ENCODE results near the gene QRSL1.
"Not testable (repeated sequence)": the region's sequence is repeated elsewhere in the genome, so short reads cannot be mapped to it uniquely, and the experiment has no call there.

The QRSL1 gene

GRCh38 chr6:106688177-106688951, 59.0 kb downstream of the QRSL1 start:
- no peak for DNase-seq

- DNase-seq: no peak
Observed at GRCh38 chr6:106692112-106692818, 62.9 kb downstream of the QRSL1 start.

- no peak for DNase-seq
Observed at GRCh38 chr6:106692819-106693208, 63.4 kb downstream of the QRSL1 start.

- DNase-seq: no peak
Observed at GRCh38 chr6:106693418-106693817, 64.0 kb downstream of the QRSL1 start.

- DNase-seq: no peak
Observed at GRCh38 chr6:106694343-106694742, 65.0 kb downstream of the QRSL1 start.

- DNase-seq: no peak
Observed at GRCh38 chr6:106700581-106700980, 71.2 kb downstream of the QRSL1 start.

- DNase-seq: not testable (repeated sequence)
Observed at GRCh38 chr6:106701201-106701600, 71.8 kb downstream of the QRSL1 start.

GRCh38 chr6:106702046-106702445, 72.7 kb downstream of the QRSL1 start:
- no peak for DNase-seq

GRCh38 chr6:106702451-106703110, 73.2 kb downstream of the QRSL1 start:
- DNase-seq: no peak

- no peak for DNase-seq
Observed at GRCh38 chr6:106704327-106704726, 74.9 kb downstream of the QRSL1 start.

- DNase-seq: no peak
Observed at GRCh38 chr6:106705156-106705555, 75.8 kb downstream of the QRSL1 start.

GRCh38 chr6:106710580-106710979, 81.2 kb downstream of the QRSL1 start:
- DNase-seq: no peak

- no peak for DNase-seq
Observed at GRCh38 chr6:106714281-106714680, 84.9 kb downstream of the QRSL1 start.

GRCh38 chr6:106715922-106716321, 86.5 kb downstream of the QRSL1 start:
- no peak for DNase-seq

GRCh38 chr6:106716966-106717365, 87.6 kb downstream of the QRSL1 start:
- DNase-seq: no peak
